HepG2 (cell line): ENCODE measurements around the gene B3GNT9.

Experiments
- BHLHE40 ChIP-seq: IDR thresholded peaks from 2 replicates; pipeline ENCODE4 v1.6.1; 2011; ENCODE audit warnings: low read length, improper control_type of control experiment
- NFE2 ChIP-seq: sonication (generic); formaldehyde crosslinking; IDR thresholded peaks from 2 replicates; pipeline ENCODE4 v1.4.0; 2020; ENCODE audit warnings: missing genetic modification reagents
- RAD21 ChIP-seq: fragments of 450-650 bp; formaldehyde crosslinking; IDR thresholded peaks from 2 replicates; pipeline ENCODE4 v1.5.0; 2020; ENCODE audit warnings: mild to moderate bottlenecking
- RELA ChIP-seq: sonication (generic); formaldehyde crosslinking; IDR thresholded peaks from 2 replicates; pipeline ENCODE4 v1.4.0; 2020; ENCODE audit warnings: missing genetic modification reagents
- YY1 ChIP-seq: IDR thresholded peaks from 2 replicates; pipeline ENCODE4 v1.6.1; 2011; ENCODE audit warnings: low read length, low read depth, moderate library complexity, mild to moderate bottlenecking; ENCODE audit not compliant: insufficient read depth, insufficient replicate concordance
- ZNF121 ChIP-seq: sonication (generic); formaldehyde crosslinking; IDR thresholded peaks from 2 replicates; pipeline ENCODE4 v1.5.0; 2020; ENCODE audit warnings: mild to moderate bottlenecking, missing genetic modification reagents
- TF ChIP-seq, protein P1 (sequence below): sonication (generic); formaldehyde crosslinking; conservative IDR thresholded peaks from 2 replicates; pipeline ENCODE4 v1.8.1; 2023; ENCODE audit warnings: missing genetic modification reagents
- TF ChIP-seq, protein P2 (sequence below): sonication (generic); formaldehyde crosslinking; IDR thresholded peaks from 2 replicates; pipeline ENCODE4 v1.4.0; 2020; ENCODE audit warnings: missing genetic modification reagents

DNA sequence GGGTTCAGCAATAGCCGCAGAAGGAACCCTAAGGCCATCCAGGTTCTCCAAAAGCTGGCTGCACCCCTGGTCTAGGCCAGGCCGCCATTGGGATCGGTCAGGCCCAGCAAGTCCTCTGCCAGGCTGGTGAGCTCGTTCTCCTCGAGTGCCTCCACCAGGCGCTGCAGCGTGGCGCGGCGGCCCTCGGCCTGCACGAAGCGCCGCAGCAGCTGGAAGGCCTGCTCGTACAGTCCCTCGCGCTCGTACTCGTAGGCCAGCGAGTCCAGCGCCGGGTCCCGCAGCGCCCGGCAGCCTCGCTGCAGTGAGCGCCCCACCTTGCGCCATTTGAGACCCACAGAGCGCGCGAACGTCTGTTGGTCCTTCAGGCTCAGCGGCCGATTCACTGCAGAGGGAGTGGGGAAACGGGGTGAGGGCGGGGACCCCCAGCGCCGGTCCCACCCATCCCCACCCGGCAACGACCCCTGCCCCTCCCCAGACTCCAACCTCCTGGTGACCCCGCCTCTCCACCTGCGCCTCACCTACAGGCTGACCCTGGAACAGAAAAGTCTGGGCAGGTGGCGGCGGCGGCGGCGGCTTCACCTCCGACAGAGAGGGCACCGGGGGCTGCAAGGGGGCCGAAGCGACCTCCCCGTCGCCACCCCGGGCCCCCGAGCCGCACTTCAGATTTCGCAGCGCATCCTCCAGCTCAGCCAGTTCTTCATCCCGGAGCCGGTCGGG lies 3.9 kb upstream of the B3GNT9 start:
- TF ChIP-seq, protein P1, sequence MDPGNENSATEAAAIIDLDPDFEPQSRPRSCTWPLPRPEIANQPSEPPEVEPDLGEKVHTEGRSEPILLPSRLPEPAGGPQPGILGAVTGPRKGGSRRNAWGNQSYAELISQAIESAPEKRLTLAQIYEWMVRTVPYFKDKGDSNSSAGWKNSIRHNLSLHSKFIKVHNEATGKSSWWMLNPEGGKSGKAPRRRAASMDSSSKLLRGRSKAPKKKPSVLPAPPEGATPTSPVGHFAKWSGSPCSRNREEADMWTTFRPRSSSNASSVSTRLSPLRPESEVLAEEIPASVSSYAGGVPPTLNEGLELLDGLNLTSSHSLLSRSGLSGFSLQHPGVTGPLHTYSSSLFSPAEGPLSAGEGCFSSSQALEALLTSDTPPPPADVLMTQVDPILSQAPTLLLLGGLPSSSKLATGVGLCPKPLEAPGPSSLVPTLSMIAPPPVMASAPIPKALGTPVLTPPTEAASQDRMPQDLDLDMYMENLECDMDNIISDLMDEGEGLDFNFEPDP (CRISPR knock-in tag) = no peak
- TF ChIP-seq RELA (CRISPR knock-in tag) = no peak
- TF ChIP-seq, protein P2, sequence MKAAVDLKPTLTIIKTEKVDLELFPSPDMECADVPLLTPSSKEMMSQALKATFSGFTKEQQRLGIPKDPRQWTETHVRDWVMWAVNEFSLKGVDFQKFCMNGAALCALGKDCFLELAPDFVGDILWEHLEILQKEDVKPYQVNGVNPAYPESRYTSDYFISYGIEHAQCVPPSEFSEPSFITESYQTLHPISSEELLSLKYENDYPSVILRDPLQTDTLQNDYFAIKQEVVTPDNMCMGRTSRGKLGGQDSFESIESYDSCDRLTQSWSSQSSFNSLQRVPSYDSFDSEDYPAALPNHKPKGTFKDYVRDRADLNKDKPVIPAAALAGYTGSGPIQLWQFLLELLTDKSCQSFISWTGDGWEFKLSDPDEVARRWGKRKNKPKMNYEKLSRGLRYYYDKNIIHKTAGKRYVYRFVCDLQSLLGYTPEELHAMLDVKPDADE (CRISPR knock-in tag) = no peak
- TF ChIP-seq ZNF121 (CRISPR knock-in tag) = no peak
- no peak for TF ChIP-seq NFE2 (CRISPR knock-in tag)
- TF ChIP-seq BHLHE40 = no peak
- no peak for TF ChIP-seq YY1
- no peak for TF ChIP-seq RAD21 (CRISPR knock-in tag)
